Choroid plexus epithelial cell (primary cell): ENCODE data around the gene CELF1.
"Not testable (repeated sequence)": the region's sequence is repeated elsewhere in the genome, so short reads cannot be mapped to it uniquely, and the experiment has no call there.

Source experiments
- DNase-seq: peaks from one replicate; pipeline ENCODE4 v3.0.0-alpha.2; 2010; ENCODE audit warnings: low read depth
- H3K4me3 ChIP-seq: 2 replicates; pipeline ENCODE4 v1.5.1; 2011; ENCODE audit warnings: low read depth, mild to moderate bottlenecking, control low read depth, low read length, moderate library complexity
- CTCF ChIP-seq: conservative IDR thresholded peaks from 2 replicates; pipeline ENCODE4 v1.5.1; 2011; ENCODE audit warnings: low read depth, mild to moderate bottlenecking, control low read depth, inconsistent platforms, low read length, moderate library complexity

Gene CELF1

DNA sequence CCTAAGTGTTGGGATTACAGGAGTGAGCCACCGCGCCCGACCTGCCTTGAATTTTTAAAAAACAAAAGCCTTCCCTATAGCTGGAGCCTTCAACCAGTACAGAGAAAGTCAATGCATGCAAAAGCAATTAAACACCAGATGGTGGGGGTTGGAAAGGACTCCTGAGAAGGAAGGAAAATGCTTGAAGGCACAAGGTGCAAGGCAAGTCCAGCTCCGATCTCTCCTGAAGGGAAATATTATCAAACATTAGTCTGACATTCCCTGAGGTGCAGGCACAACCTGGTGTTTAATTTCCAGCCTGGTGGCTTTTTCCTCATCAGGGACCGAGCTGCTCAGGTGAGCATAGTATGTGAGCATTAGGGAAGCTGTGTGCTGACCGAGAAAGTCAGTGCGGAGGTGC, 91.1 kb downstream of the CELF1 start:
- TF ChIP-seq CTCF: no peak
- DNase-seq: no peak
- H3K4me3 ChIP-seq: no peak overlapping the region

- no peak for TF ChIP-seq CTCF
- H3K4me3 ChIP-seq: no peak overlapping the region
- no peak for DNase-seq
Measured at GRCh38 chr11:47460571-47461235, 92.2 kb downstream of the CELF1 start.

DNA sequence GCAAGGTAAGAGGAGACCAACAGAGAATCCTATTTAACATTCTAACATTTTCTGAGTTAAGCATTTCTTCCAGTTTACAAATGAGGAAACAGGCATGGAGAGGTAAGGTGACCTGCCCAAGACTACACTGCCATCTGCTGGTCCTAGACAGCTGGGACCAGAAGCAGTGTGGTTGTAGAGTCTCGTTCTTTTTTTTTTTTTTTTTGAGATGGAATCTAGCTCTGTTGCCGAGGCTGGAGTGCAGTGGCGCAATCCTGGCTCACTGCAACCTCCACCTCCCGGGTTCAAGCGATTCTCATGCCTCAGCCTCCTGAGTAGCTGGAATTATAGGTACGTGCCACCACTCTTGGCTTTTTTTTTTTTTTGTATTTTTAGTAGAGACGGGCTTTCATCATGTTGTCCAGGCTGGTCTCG, 98.7 kb downstream of the CELF1 start:
- TF ChIP-seq CTCF: peak; percentile 87
- not testable (repeated sequence) for H3K4me3 ChIP-seq
- peak; percentile 94 for DNase-seq

DNA sequence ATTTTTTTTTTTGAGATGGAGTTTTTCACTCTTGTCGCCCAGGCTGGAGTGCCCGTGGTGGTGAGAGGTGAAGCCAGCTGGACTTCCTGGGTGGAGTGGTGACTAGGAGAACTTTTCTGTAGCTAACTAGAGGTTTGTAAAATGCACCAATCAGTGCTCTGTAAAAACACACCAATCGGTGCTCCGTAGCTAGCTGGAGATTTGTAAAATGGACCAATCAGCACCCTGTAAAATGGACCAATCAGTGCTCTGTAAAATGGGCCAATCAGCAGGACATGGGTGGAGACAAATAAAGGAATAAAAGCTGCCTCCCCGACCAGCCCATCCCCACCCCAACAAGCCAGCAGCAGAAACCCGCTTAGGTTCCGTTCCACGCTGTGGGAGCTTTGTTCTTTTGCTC, 99.6 kb downstream of the CELF1 start:
- no peak for DNase-seq
- TF ChIP-seq CTCF: no peak
- H3K4me3 ChIP-seq: no peak overlapping the region

GRCh38 chr11:47451990-47452389, 100.9 kb downstream of the CELF1 start:
- no peak for DNase-seq
- no peak for TF ChIP-seq CTCF
- H3K4me3 ChIP-seq: no peak overlapping the region

DNA sequence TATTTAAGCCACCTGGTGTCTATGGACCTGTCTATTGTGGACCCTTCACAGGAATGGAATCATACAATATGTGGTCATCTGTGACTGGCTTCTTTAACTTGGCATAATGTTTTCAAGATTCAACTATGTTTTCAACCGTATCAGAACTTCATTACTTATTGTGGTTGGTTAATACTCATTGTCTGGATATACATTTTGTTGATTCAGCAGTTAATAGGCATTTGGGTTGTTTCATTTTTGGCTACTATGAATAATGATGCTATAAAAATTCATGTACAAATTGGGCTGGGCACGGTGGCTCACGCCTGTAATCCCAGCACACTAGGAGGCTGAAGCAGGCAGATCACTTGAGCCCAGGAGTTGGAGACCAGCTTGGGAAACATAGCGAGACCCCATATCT, 101.5 kb downstream of the CELF1 start:
- no peak overlapping the region for H3K4me3 ChIP-seq
- DNase-seq: no peak
- TF ChIP-seq CTCF: no peak

GRCh38 chr11:47449541-47449940, 103.4 kb downstream of the CELF1 start:
- no peak for DNase-seq
- TF ChIP-seq CTCF: no peak
- H3K4me3 ChIP-seq: no peak overlapping the region
